ENCODE data around the gene MCM3AP. TPM values are rescaled to one million over a fixed set of nuclear protein-coding genes. Genes with fewer than 3 reads are reported as not detected.

Gene MCM3AP
- total RNA-seq, 1 experiment from 2014 or later: 88.4 TPM

DNA sequence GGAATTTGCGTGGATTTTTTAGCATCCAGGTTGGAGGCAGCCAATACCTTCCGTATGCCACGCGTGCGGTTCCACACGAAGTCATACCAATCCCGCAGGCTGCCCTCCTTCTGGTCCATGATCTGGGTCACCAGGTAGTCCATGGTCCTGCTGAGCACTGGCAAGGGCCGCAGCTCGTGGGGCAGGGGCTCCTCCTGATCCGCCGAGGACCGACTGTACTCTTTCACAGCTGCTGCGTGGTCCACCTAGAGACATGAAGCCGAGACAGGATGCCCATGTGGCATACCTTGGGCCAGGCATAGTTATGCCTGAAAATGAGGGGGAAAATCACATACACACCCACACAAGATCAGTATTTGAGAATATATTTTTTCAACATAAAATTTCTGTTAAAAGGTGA, 12.1 kb downstream of the MCM3AP start:
- no peak overlapping the region for H2AFZ ChIP-seq (ENCODE audit: low read depth, low read length, poor library complexity, severe bottlenecking)
- H3K79me2 ChIP-seq (ENCODE audit: insufficient read depth, low read length): peaks cover 31% of the 10 kb centered on the region
- no peaks in the 10 kb centered on the region for H4K20me1 ChIP-seq (ENCODE audit: insufficient read depth)
- H3K36me3 ChIP-seq (ENCODE audit: control insufficient read depth in 1 of 2, insufficient read depth in 2 of 2, low read length in 2 of 2): peaks cover 62 to 72% of the 10 kb centered on the region in 2 experiments
- intact Hi-C loops (cut with micrococcal nuclease): no loop called here
- no peaks in the 10 kb centered on the region for H3K9me2 ChIP-seq (ENCODE audit: insufficient read depth)
- ATAC-seq (no peak), DNase-seq (ENCODE audit: low read depth, low spot score) (no peak)
- no peak overlapping the region for H3K27ac ChIP-seq (ENCODE audit: low read depth, low read length)
- POLR2A ChIA-PET: no interaction called here
- H3K4me2 ChIP-seq (ENCODE audit: low read length): no peak overlapping the region
- BruUV-seq (replicated peaks): no TSS peak
- H3K9me3 ChIP-seq (ENCODE audit: control insufficient read depth in 1 of 2, insufficient read depth in 1 of 2, low read depth in 1 of 2, low read length in 2 of 2): no peaks in the 10 kb centered on the region
- H3K4me3 ChIP-seq (replicated peaks in 1 of 2; ENCODE audit: low read depth in 1 of 2, low read length in 2 of 2): no peak overlapping the region
- no peak for TF ChIP-seq EZH2phosphoT487 (IDR thresholded peaks at IDR 0.05; ENCODE audit: borderline replicate concordance)
- no peak for TF ChIP-seq CBX3 (IDR thresholded peaks at IDR 0.05; ENCODE audit: low read depth)
- no peak for TF ChIP-seq POLR2AphosphoS5 (IDR thresholded peaks at IDR 0.05; ENCODE audit: low read depth, low read length)
- no peak for TF ChIP-seq ZFX (IDR thresholded peaks at IDR 0.05)
- TF ChIP-seq ZNF274 (IDR thresholded peaks at IDR 0.05; ENCODE audit: low read depth, low read length): no peak
- no peak for TF ChIP-seq TCF7L2 (IDR thresholded peaks at IDR 0.05; ENCODE audit: borderline replicate concordance, extremely low read depth, insufficient read depth, insufficient read length)
- no peak for TF ChIP-seq JUND (IDR thresholded peaks at IDR 0.05)
- TF ChIP-seq, protein P1, sequence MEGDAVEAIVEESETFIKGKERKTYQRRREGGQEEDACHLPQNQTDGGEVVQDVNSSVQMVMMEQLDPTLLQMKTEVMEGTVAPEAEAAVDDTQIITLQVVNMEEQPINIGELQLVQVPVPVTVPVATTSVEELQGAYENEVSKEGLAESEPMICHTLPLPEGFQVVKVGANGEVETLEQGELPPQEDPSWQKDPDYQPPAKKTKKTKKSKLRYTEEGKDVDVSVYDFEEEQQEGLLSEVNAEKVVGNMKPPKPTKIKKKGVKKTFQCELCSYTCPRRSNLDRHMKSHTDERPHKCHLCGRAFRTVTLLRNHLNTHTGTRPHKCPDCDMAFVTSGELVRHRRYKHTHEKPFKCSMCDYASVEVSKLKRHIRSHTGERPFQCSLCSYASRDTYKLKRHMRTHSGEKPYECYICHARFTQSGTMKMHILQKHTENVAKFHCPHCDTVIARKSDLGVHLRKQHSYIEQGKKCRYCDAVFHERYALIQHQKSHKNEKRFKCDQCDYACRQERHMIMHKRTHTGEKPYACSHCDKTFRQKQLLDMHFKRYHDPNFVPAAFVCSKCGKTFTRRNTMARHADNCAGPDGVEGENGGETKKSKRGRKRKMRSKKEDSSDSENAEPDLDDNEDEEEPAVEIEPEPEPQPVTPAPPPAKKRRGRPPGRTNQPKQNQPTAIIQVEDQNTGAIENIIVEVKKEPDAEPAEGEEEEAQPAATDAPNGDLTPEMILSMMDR (IDR thresholded peaks at IDR 0.05 in 2 of 3, conservative IDR thresholded peaks at IDR 0.05 in 1 of 3; ENCODE audit: borderline replicate concordance in 1 of 3, insufficient read depth in 1 of 3, low read depth in 2 of 3, low read length in 2 of 3): no peak
- TF ChIP-seq, protein P2, sequence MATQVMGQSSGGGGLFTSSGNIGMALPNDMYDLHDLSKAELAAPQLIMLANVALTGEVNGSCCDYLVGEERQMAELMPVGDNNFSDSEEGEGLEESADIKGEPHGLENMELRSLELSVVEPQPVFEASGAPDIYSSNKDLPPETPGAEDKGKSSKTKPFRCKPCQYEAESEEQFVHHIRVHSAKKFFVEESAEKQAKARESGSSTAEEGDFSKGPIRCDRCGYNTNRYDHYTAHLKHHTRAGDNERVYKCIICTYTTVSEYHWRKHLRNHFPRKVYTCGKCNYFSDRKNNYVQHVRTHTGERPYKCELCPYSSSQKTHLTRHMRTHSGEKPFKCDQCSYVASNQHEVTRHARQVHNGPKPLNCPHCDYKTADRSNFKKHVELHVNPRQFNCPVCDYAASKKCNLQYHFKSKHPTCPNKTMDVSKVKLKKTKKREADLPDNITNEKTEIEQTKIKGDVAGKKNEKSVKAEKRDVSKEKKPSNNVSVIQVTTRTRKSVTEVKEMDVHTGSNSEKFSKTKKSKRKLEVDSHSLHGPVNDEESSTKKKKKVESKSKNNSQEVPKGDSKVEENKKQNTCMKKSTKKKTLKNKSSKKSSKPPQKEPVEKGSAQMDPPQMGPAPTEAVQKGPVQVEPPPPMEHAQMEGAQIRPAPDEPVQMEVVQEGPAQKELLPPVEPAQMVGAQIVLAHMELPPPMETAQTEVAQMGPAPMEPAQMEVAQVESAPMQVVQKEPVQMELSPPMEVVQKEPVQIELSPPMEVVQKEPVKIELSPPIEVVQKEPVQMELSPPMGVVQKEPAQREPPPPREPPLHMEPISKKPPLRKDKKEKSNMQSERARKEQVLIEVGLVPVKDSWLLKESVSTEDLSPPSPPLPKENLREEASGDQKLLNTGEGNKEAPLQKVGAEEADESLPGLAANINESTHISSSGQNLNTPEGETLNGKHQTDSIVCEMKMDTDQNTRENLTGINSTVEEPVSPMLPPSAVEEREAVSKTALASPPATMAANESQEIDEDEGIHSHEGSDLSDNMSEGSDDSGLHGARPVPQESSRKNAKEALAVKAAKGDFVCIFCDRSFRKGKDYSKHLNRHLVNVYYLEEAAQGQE (IDR thresholded peaks at IDR 0.05; ENCODE audit: low read depth): no peak
- TF ChIP-seq EGR1 (IDR thresholded peaks at IDR 0.05; ENCODE audit: low read depth): no peak
- TF ChIP-seq RAD21 (IDR thresholded peaks at IDR 0.05; ENCODE audit: low read depth): no peak
- TF ChIP-seq CEBPB (IDR thresholded peaks at IDR 0.05; ENCODE audit: low read depth): no peak
- TF ChIP-seq, protein P3, sequence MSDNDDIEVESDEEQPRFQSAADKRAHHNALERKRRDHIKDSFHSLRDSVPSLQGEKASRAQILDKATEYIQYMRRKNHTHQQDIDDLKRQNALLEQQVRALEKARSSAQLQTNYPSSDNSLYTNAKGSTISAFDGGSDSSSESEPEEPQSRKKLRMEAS (IDR thresholded peaks at IDR 0.05): no peak
- TF ChIP-seq SP1 (IDR thresholded peaks at IDR 0.05; ENCODE audit: low read depth): no peak
- no peak for TF ChIP-seq POLR2A (IDR thresholded peaks at IDR 0.05; ENCODE audit: borderline replicate concordance, extremely low read depth, insufficient read depth, insufficient read length)
- no peak for TF ChIP-seq YY1 (IDR thresholded peaks at IDR 0.05; ENCODE audit: extremely low read depth, insufficient replicate concordance, low read depth, low read length)
- no peak for TF ChIP-seq ELF1 (IDR thresholded peaks at IDR 0.05; ENCODE audit: borderline replicate concordance, low read depth)
- TF ChIP-seq, protein P4, sequence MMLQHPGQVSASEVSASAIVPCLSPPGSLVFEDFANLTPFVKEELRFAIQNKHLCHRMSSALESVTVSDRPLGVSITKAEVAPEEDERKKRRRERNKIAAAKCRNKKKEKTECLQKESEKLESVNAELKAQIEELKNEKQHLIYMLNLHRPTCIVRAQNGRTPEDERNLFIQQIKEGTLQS (IDR thresholded peaks at IDR 0.05): no peak
- H3K27me3 ChIP-seq (ENCODE audit: insufficient read depth, low read length): no peaks in the 10 kb centered on the region
- H3K9ac ChIP-seq (ENCODE audit: low read length): no peak overlapping the region
- RAD21 ChIA-PET (ENCODE audit: low non-redundant PET in 1 of 2, low total read pairs in 2 of 2, uncharacterized antibody in 2 of 2, unreplicated experiment in 2 of 2): no interaction called here
- no peaks in the 10 kb centered on the region for H3K4me1 ChIP-seq (ENCODE audit: control insufficient read depth in 1 of 2, insufficient read depth in 2 of 2, low read length in 2 of 2)
- CTCF ChIA-PET: no interaction called here
